Hepatocyte (in vitro differentiated cells): ENCODE measurements around the gene TCN1. TPM values are rescaled to one million over a fixed set of nuclear protein-coding genes. Genes with fewer than 3 reads are reported as not detected.

Experiments used
- DNase-seq: peaks from one replicate; pipeline ENCODE4 v3.0.0-alpha.2; 2016; ENCODE audit warnings: low spot score
- H2AFZ ChIP-seq: fragments of 200-600 bp; sonication (generic); 2 replicates; pipeline ENCODE4 v1.6.0; 2016; ENCODE audit warnings: antibody characterized with exemption, mild to moderate bottlenecking
- H3K27ac ChIP-seq: fragments of 200-600 bp; sonication (generic); 2 replicates; pipeline ENCODE4 v1.5.1; 2016; ENCODE audit warnings: mild to moderate bottlenecking
- H3K27me3 ChIP-seq: fragments of 200-600 bp; sonication (generic); 2 replicates; pipeline ENCODE4 v1.6.1; 2016
- H3K36me3 ChIP-seq: fragments of 200-600 bp; sonication (generic); replicated peaks from 2 replicates; pipeline ENCODE4 v1.5.1; 2016; ENCODE audit warnings: low read depth; ENCODE audit not compliant: insufficient read depth
- H3K4me1 ChIP-seq: fragments of 200-600 bp; sonication (generic); 2 replicates; pipeline ENCODE4 v1.5.1; 2016; ENCODE audit warnings: mild to moderate bottlenecking, moderate library complexity; ENCODE audit not compliant: insufficient read depth
- H3K4me2 ChIP-seq: fragments of 200-600 bp; sonication (generic); 2 replicates; pipeline ENCODE4 v1.6.0; 2016
- H3K4me3 ChIP-seq: fragments of 200-600 bp; sonication (generic); 2 replicates; pipeline ENCODE4 v1.5.1; 2016; ENCODE audit warnings: mild to moderate bottlenecking
- H3K79me2 ChIP-seq: fragments of 200-600 bp; sonication (generic); 2 replicates; pipeline ENCODE4 v1.6.0; 2017; ENCODE audit warnings: mild to moderate bottlenecking
- H3K9me2 ChIP-seq: fragments of 200-600 bp; sonication (generic); replicated peaks from 2 replicates; pipeline ENCODE4 v1.6.0; 2017; ENCODE audit warnings: mild to moderate bottlenecking; ENCODE audit not compliant: insufficient read depth
- H3K9me3 ChIP-seq: fragments of 200-600 bp; sonication (generic); 2 replicates; pipeline ENCODE4 v1.5.1; 2016; ENCODE audit warnings: low read depth, mild to moderate bottlenecking
- H4K20me1 ChIP-seq: fragments of 200-600 bp; sonication (generic); 2 replicates; pipeline ENCODE4 v1.6.0; 2016; ENCODE audit warnings: mild to moderate bottlenecking; ENCODE audit not compliant: insufficient read depth, poor library complexity, severe bottlenecking
- EZH2 ChIP-seq: fragments of 200-600 bp; sonication (generic); IDR thresholded peaks from 2 replicates; pipeline ENCODE4 v1.6.1; 2016; ENCODE audit warnings: antibody characterized with exemption, mild to moderate bottlenecking, borderline replicate concordance
- EZH2phosphoT487 ChIP-seq: fragments of 200-600 bp; sonication (generic); IDR thresholded peaks from one replicate; pipeline ENCODE4 v1.6.1; 2018; ENCODE audit warnings: antibody characterized with exemption, mild to moderate bottlenecking, low read depth, moderate library complexity; ENCODE audit not compliant: unreplicated experiment, severe bottlenecking
- WGBS: methylation state at CpG from one replicate; pipeline ENCODE4 v1.1.6; 2016; ENCODE audit warnings: low lambda C conversion rate; ENCODE audit errors: missing lambda C conversion rate; 5-methylcytosine and 5-hydroxymethylcytosine counted together
- polyA plus RNA-seq: library from polyadenylated mRNA; unstranded; fragments of >200 nt; fragmentation: Nextera tagmentation; extraction: Ambion mirVana; gene quantifications from 2 replicates; pipeline ENCODE4 v1.2.1, GENCODE V29; 2016
- total RNA-seq: library from RNA; depleted of rRNA; stranded (reverse); fragments of >200 nt; gene quantifications from 2 replicates; pipeline ENCODE4 v1.2.3, GENCODE V29; 2014
- TF ChIP-seq, protein P1 (sequence below): fragments of 200-600 bp; sonication (generic); IDR thresholded peaks from 2 replicates; pipeline ENCODE4 v1.5.1; 2016; ENCODE audit warnings: antibody characterized with exemption, mild to moderate bottlenecking; ENCODE audit not compliant: poor library complexity

Gene TCN1
- total and polyA plus RNA-seq, 2 experiments from 2014 or later: 28.2 to 35.6 TPM

DNA sequence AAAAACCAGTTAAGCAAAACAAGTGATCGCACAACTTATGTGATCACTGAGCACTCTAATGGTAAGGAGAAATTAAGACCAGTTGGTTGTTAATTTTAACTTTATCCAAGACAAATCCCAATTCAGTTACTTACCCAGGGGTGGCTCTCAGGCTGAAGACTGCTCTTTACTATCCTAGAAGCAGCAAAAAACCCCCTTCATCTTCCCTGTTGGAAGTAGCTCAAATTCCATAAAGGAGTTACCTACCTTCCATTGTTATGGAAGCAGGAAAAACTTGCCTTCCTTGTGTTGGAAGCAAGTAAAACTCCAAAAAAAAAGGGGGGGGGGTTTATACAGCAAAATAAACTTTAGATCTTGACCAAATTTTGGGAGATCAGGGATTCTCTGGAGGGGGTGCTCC lies 50.5 kb downstream of the TCN1 start:
- no peak for DNase-seq
- H3K4me2 ChIP-seq: no peak overlapping the region
- no peaks in the 10 kb centered on the region for H4K20me1 ChIP-seq
- H3K9me3 ChIP-seq: no peaks in the 10 kb centered on the region
- H3K9me2 ChIP-seq: no peaks in the 10 kb centered on the region
- no peak overlapping the region for H3K4me3 ChIP-seq
- no peak for TF ChIP-seq EZH2
- TF ChIP-seq, protein P1, sequence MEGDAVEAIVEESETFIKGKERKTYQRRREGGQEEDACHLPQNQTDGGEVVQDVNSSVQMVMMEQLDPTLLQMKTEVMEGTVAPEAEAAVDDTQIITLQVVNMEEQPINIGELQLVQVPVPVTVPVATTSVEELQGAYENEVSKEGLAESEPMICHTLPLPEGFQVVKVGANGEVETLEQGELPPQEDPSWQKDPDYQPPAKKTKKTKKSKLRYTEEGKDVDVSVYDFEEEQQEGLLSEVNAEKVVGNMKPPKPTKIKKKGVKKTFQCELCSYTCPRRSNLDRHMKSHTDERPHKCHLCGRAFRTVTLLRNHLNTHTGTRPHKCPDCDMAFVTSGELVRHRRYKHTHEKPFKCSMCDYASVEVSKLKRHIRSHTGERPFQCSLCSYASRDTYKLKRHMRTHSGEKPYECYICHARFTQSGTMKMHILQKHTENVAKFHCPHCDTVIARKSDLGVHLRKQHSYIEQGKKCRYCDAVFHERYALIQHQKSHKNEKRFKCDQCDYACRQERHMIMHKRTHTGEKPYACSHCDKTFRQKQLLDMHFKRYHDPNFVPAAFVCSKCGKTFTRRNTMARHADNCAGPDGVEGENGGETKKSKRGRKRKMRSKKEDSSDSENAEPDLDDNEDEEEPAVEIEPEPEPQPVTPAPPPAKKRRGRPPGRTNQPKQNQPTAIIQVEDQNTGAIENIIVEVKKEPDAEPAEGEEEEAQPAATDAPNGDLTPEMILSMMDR: no peak
- TF ChIP-seq EZH2phosphoT487: no peak
- no peaks in the 10 kb centered on the region for H3K79me2 ChIP-seq
- 84% methylated on average over 1 of the region's 1 CpG for WGBS
- no peaks in the 10 kb centered on the region for H3K36me3 ChIP-seq
- no peaks in the 10 kb centered on the region for H3K27me3 ChIP-seq
- H3K27ac ChIP-seq: no peak overlapping the region
- H2AFZ ChIP-seq: no peak overlapping the region
- peaks cover 3% of the 10 kb centered on the region for H3K4me1 ChIP-seq

DNA sequence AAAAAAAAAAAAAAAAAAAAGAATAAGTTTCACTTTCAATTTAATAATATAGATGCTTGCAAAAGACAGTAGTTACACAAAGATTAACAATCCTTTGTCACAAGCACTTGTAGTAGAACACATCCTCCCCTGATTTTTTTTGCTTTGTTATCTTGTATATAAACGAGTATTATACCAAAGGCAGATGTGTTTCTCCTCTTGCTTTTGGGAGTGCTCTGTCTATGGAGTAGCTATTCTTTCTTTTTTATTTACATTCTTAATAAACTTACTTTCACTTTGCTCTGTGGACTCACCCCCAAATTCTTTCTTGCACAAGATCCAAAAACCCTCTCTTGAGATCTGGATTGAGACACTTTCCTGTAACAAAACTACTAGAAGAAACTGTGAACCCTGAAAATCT lies 52.3 kb downstream of the TCN1 start:
- Histone ChIP-seq H3K9me2 (no peaks in the 10 kb centered on the region), H3K27me3 (no peaks in the 10 kb centered on the region), H3K4me1 (peaks cover 8% of the 10 kb centered on the region), H3K27ac (no peak overlapping the region), H4K20me1 (no peaks in the 10 kb centered on the region), H3K4me2 (no peak overlapping the region), H3K79me2 (peaks cover 6% of the 10 kb centered on the region), H3K4me3 (no peak overlapping the region), H2AFZ (no peak overlapping the region), H3K36me3 (no peaks in the 10 kb centered on the region), H3K9me3 (no peaks in the 10 kb centered on the region)
- DNase-seq: no peak
- TF ChIP-seq EZH2phosphoT487 (no peak), EZH2 (no peak)
- TF ChIP-seq, protein P1: no peak
- 71% methylated on average over 1 of the region's 1 CpG for WGBS

DNA sequence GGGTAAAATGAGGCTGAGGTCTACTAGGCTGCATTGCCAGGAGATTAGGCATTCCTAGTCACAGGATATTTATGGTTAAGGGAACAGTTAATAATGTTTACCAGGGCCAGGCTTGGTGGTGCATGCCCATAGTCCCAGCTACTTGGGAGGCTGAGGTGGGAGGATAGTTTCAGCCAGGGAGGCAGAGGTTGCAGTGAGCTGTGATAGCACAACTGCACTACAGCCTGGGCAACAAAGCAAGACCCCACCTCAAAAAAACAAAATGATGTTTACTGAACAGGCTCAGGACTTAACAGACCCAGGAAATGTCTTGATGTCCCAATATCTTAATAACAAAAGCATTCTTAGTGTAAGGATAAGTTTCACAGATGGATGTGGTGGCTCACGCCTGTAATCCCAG lies 52.9 kb downstream of the TCN1 start:
- Histone ChIP-seq H3K27me3 (no peaks in the 10 kb centered on the region), H4K20me1 (no peaks in the 10 kb centered on the region), H3K4me1 (peaks cover 8% of the 10 kb centered on the region), H3K9me3 (no peaks in the 10 kb centered on the region), H3K27ac (no peak overlapping the region), H3K9me2 (no peaks in the 10 kb centered on the region), H3K4me2 (no peak overlapping the region), H3K36me3 (no peaks in the 10 kb centered on the region), H2AFZ (no peak overlapping the region), H3K4me3 (no peak overlapping the region), H3K79me2 (peaks cover 11% of the 10 kb centered on the region)
- DNase-seq: no peak
- WGBS: 96% methylated on average over 1 of the region's 1 CpG
- TF ChIP-seq EZH2phosphoT487 (no peak), EZH2 (no peak)
- TF ChIP-seq, protein P1: no peak

DNA sequence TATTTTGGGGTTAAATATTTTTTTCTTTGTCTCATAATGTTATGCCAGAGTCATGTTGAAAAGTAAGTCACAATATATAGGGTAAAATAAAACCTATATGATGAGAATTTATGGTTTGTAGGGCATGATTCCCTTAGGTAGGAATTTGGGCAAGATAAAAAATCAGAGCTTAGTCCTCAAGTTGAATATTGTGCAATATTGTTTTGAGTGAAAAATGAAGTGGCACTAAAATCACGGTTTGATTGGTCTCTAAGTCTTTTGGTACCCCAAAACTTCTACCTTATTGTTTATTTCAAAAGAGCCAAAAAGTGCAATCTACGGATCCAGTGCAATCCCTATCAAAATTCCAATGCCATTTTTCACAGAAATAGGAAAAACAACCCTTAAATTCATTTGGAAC lies 54.1 kb downstream of the TCN1 start:
- Histone ChIP-seq H3K27me3 (no peaks in the 10 kb centered on the region), H3K4me3 (no peak overlapping the region), H4K20me1 (no peaks in the 10 kb centered on the region), H3K4me1 (peaks cover 8% of the 10 kb centered on the region), H3K36me3 (no peaks in the 10 kb centered on the region), H3K4me2 (no peak overlapping the region), H3K9me3 (no peaks in the 10 kb centered on the region), H2AFZ (no peak overlapping the region), H3K79me2 (peaks cover 11% of the 10 kb centered on the region), H3K27ac (no peak overlapping the region), H3K9me2 (no peaks in the 10 kb centered on the region)
- no peak for DNase-seq
- 90% methylated on average over 2 of the region's 2 CpGs for WGBS
- TF ChIP-seq EZH2: no peak
- TF ChIP-seq, protein P1: no peak
- no peak for TF ChIP-seq EZH2phosphoT487
